Esophagus squamous epithelium (tissue), 5 donors: ENCODE data around the gene AANAT. TPM values are rescaled to one million over a fixed set of nuclear protein-coding genes. Genes with fewer than 3 reads are reported as not detected.

ENCODE experiments used
- DNase-seq: peaks from one replicate; lab custom pipeline; 2025; lab: John Stamatoyannopoulos, UW
- H3K27ac ChIP-seq, 4 donors: fragments of 200-600 bp; sonication (generic); one replicate each; pipeline ENCODE4 v1.5.1; 2016 to 2019; ENCODE audit warnings: mild to moderate bottlenecking in 1 of 4
- H3K27me3 ChIP-seq, 4 donors: fragments of 200-600 bp; sonication (generic); 1 replicate in 3 of 4; 2 replicates in 1 of 4; pipeline versions ENCODE4 v1.5.1 to v1.6.0; 2017 to 2021; ENCODE audit warnings: antibody characterized with exemption in 1 of 4
- H3K36me3 ChIP-seq, 3 donors: fragments of 200-600 bp; sonication (generic); one replicate each; pipeline ENCODE4 v1.5.1; 2016 to 2019
- H3K4me1 ChIP-seq, 3 donors: fragments of 200-600 bp; sonication (generic); one replicate each; pipeline ENCODE4 v1.5.1; 2017 to 2019
- H3K4me3 ChIP-seq, 4 donors: fragments of 200-600 bp; sonication (generic); 1 replicate in 3 of 4; 2 replicates in 1 of 4; pipeline ENCODE4 v1.5.1; 2016 to 2019; ENCODE audit warnings: mild to moderate bottlenecking in 2 of 4, moderate library complexity in 1 of 4
- H3K9me3 ChIP-seq, 3 donors: fragments of 200-600 bp; sonication (generic); one replicate each; pipeline ENCODE4 v1.5.1; 2016 to 2019
- CTCF ChIP-seq, 6 experiments: fragments of 450-650 bp in 4 of 6; fragments of 200-600 bp in 2 of 6; sonication (generic) in 2 of 6; IDR thresholded peaks; one replicate each; pipeline ENCODE4 v1.5.1; 2016 to 2019; ENCODE audit warnings: antibody characterized with exemption in 6 of 6, mild to moderate bottlenecking in 4 of 6, moderate library complexity in 4 of 6
- POLR2A ChIP-seq, 4 donors: fragments of 450-650 bp; IDR thresholded peaks; one replicate each; pipeline ENCODE4 v1.6.1; 2017; ENCODE audit warnings: antibody characterized with exemption in 4 of 4, mild to moderate bottlenecking in 4 of 4, moderate library complexity in 3 of 4
- WGBS, 2 donors: methylation state at CpG; one replicate each; pipeline ENCODE4 v1.1.5; 2018; 5-methylcytosine and 5-hydroxymethylcytosine counted together
- intact Hi-C: fragments of 100-400 bp; cut with DNase I; formaldehyde crosslinking; loops from one replicate; pipeline ENCODE4 v1.15.0; 2022
- total RNA-seq, 4 donors: library from RNA; depleted of rRNA; stranded (reverse); fragments of >200 nt; gene quantifications; one replicate each; pipeline ENCODE4 v1.1.0, GENCODE V29; 2016
- donor health status: DM: yes; HTN: yes; CAD: no.

The AANAT gene
- total RNA-seq, 4 donors from 2014 or later, result not detected

- H3K4me1 ChIP-seq, result peaks cover 21 to 55% (median 24%) of the 10 kb centered on the region in 3 donors
- no peak overlapping the region for H3K27ac ChIP-seq
- no peaks in the 10 kb centered on the region for H3K36me3 ChIP-seq
- intact Hi-C loops, result no loop called here
- no peak for DNase-seq
- H3K9me3 ChIP-seq, result no peaks in the 10 kb centered on the region
- H3K4me3 ChIP-seq, result no peak overlapping the region
- H3K27me3 ChIP-seq, result no peaks in the 10 kb centered on the region
- WGBS, 2 donors, result 39 to 60% methylated on average over 5 of the region's 7 CpGs
- TF ChIP-seq CTCF (IDR thresholded peaks at IDR 0.05) (no peak), POLR2A (IDR thresholded peaks at IDR 0.05) (no peak)
Measured at GRCh38 chr17:76447931-76448652, 19.3 kb upstream of the AANAT start.

DNA sequence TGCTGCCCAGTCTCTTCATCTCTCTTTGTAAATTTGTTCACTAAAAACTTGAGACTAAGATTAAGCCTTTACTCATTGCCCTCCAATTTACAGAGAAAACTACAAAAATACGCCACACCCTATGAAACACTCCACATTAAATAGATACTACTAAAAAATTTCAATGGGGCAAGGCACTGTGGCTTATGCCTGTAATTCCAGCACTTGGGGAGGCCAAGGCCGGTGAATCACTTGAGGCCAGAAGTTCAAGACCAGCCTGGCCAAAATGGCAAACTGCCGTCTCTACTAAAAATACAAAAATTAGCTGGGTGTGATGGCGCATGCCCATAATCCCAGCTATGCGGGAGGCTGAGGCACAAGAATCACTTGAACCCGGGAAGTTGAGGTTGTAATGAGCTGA is 18.3 kb upstream of the AANAT start:
- intact Hi-C loops, result no loop called here
- TF ChIP-seq POLR2A (IDR thresholded peaks at IDR 0.05) (no peak), CTCF (IDR thresholded peaks at IDR 0.05) (no peak)
- Histone ChIP-seq H3K9me3 (no peaks in the 10 kb centered on the region), H3K4me3 (no peak overlapping the region), H3K36me3 (no peaks in the 10 kb centered on the region), H3K4me1 (peaks cover 21 to 55% (median 24%) of the 10 kb centered on the region in 3 donors), H3K27ac (no peak overlapping the region), H3K27me3 (no peaks in the 10 kb centered on the region)
- 91 to 97% methylated on average over 6 of the region's 6 CpGs for WGBS, 2 donors
- DNase-seq, result no peak

- Histone ChIP-seq H3K36me3 (no peaks in the 10 kb centered on the region), H3K27me3 (no peaks in the 10 kb centered on the region), H3K4me1 (peaks cover 19 to 42% (median 19%) of the 10 kb centered on the region in 3 donors), H3K27ac (no peak overlapping the region), H3K9me3 (no peaks in the 10 kb centered on the region), H3K4me3 (peak overlapping the region in 1 of 4 donors; percentile 87)
- no peak for DNase-seq
- 75% methylated on average over 6 of the region's 6 CpGs for WGBS, 2 donors
- TF ChIP-seq POLR2A (IDR thresholded peaks at IDR 0.05) (no peak), CTCF (IDR thresholded peaks at IDR 0.05) (no peak)
- intact Hi-C loops, result no loop called here
Measured at GRCh38 chr17:76451506-76451905, 15.9 kb upstream of the AANAT start.

- Histone ChIP-seq H3K9me3 (no peaks in the 10 kb centered on the region), H3K4me1 (peaks cover 16 to 35% (median 17%) of the 10 kb centered on the region in 3 donors), H3K36me3 (no peaks in the 10 kb centered on the region), H3K4me3 (peak overlapping the region; percentile 65 to 91 (median 89)), H3K27me3 (no peaks in the 10 kb centered on the region), H3K27ac (peak overlapping the region in 3 of 4 donors; percentile 77 to 86 (median 80))
- TF ChIP-seq CTCF (IDR thresholded peaks at IDR 0.05) (no peak), POLR2A (IDR thresholded peaks at IDR 0.05) (no peak)
- no peak for DNase-seq
- WGBS, 2 donors, result 2% methylated on average over 4 to 5 of the region's 29 CpGs
- intact Hi-C loops, result no loop called here
Measured at GRCh38 chr17:76452127-76452659, 15.2 kb upstream of the AANAT start.
